ENCODE data around the gene VWA8. TPM values are rescaled to one million over a fixed set of nuclear protein-coding genes. Genes with fewer than 3 reads are reported as not detected.

Gene VWA8
- total and polyA plus RNA-seq, 2 of the 8 experiments (the other 6 are each of a cell fraction or from before 2014, with no cell fraction given), result 5.9 to 19.6 TPM

GRCh38 chr13:41820581-41821237 lies 140.2 kb downstream of the VWA8 start (continued):
- TF ChIP-seq CHD7 (IDR thresholded peaks at IDR 0.05; ENCODE audit: insufficient replicate concordance, low read length) (no peak), E2F6 (IDR thresholded peaks at IDR 0.05) (no peak), SUZ12 (IDR thresholded peaks at IDR 0.05; ENCODE audit: low read length) (no peak), ATF2 (IDR thresholded peaks at IDR 0.05; ENCODE audit: low read length) (no peak), BCL11A (IDR thresholded peaks at IDR 0.05; ENCODE audit: low read depth in 2 of 2, low read length in 2 of 2) (no peak), EZH2 (IDR thresholded peaks at IDR 0.05; ENCODE audit: low read depth, low read length, severe bottlenecking) (no peak), YY1 (IDR thresholded peaks at IDR 0.05; ENCODE audit: low read depth, low read length) (no peak), GABPA (IDR thresholded peaks at IDR 0.05; ENCODE audit: borderline replicate concordance, insufficient read depth, low read length) (no peak)
